WTC11 (cell line): Measurements from ENCODE around the gene CALY. TPM values are rescaled to one million over a fixed set of nuclear protein-coding genes. Genes with fewer than 3 reads are reported as not detected.

ENCODE experiments used
- ATAC-seq: fragments of 200-7000 bp; cut with Tn5 transposase; 2 replicates; pipeline ENCODE4 v1.10.0; 2021; ENCODE audit warnings: mild to moderate bottlenecking, moderate library complexity
- CTCF ChIA-PET: fragments of 300-600 bp; sonication (Branson Sonifier 250); formaldehyde crosslinking; loops from one replicate; lab custom pipeline; 2021; ENCODE audit warnings: antibody characterized with exemption; lab: Charles Lee
- POLR2A ChIA-PET: fragments of 350-600 bp; sonication (Branson Sonifier 250); formaldehyde crosslinking; loops from one replicate; lab custom pipeline; 2021; ENCODE audit warnings: antibody characterized with exemption; lab: Charles Lee
- DNase-seq: peaks from one replicate; pipeline ENCODE4 v3.0.0; 2021; ENCODE audit warnings: low spot score
- H3K27ac Mint-ChIP-seq: 2 replicates; pipeline ENCODE4 v1.8.0; 2021; ENCODE audit warnings: mixed read lengths
- H3K27me3 Mint-ChIP-seq: 2 replicates; pipeline ENCODE4 v1.8.0; 2021; ENCODE audit warnings: low read depth, mild to moderate bottlenecking, moderate library complexity, mixed read lengths
- H3K36me3 Mint-ChIP-seq: 2 replicates; pipeline ENCODE4 v1.8.0; 2021; ENCODE audit warnings: mixed read lengths
- H3K4me1 Mint-ChIP-seq: 2 replicates; pipeline ENCODE4 v1.8.0; 2022; ENCODE audit warnings: mixed read lengths
- H3K4me3 Mint-ChIP-seq: 2 replicates; pipeline ENCODE4 v1.8.0; 2021; ENCODE audit warnings: mild to moderate bottlenecking, moderate library complexity, mixed read lengths
- H3K9me3 Mint-ChIP-seq: 2 replicates; pipeline ENCODE4 v1.8.0; 2021; ENCODE audit warnings: mixed read lengths
- FOXP4 ChIP-seq: sonication (generic); formaldehyde crosslinking; IDR thresholded peaks from 2 replicates; pipeline ENCODE4 v1.8.0; 2022; ENCODE audit warnings: mild to moderate bottlenecking, missing genetic modification reagents
- IRF2 ChIP-seq: sonication (generic); formaldehyde crosslinking; IDR thresholded peaks from 2 replicates; pipeline ENCODE4 v1.8.0; 2022; ENCODE audit warnings: low read depth, missing genetic modification reagents, borderline replicate concordance
- MYBL2 ChIP-seq: sonication (generic); formaldehyde crosslinking; IDR thresholded peaks from 2 replicates; pipeline ENCODE4 v1.8.1; 2023; ENCODE audit warnings: mild to moderate bottlenecking, moderate library complexity, missing genetic modification reagents
- RELA ChIP-seq: sonication (generic); formaldehyde crosslinking; IDR thresholded peaks from 2 replicates; pipeline ENCODE4 v1.8.1; 2022; ENCODE audit warnings: missing genetic modification reagents, mild to moderate bottlenecking, borderline replicate concordance
- RORB ChIP-seq: fragments of 250-450 bp; sonication (Bioruptor Pico); IDR thresholded peaks from 2 replicates; pipeline ENCODE4 v1.9.0; 2021; ENCODE audit warnings: mild to moderate bottlenecking
- SMAD3 ChIP-seq: sonication (generic); formaldehyde crosslinking; IDR thresholded peaks from 2 replicates; pipeline ENCODE4 v1.8.0; 2022; ENCODE audit warnings: missing genetic modification reagents, mild to moderate bottlenecking, borderline replicate concordance
- TEAD1 ChIP-seq: sonication (generic); formaldehyde crosslinking; IDR thresholded peaks from 2 replicates; pipeline ENCODE4 v1.8.0; 2022; ENCODE audit warnings: mild to moderate bottlenecking, missing genetic modification reagents
- ZNF121 ChIP-seq: sonication (generic); formaldehyde crosslinking; IDR thresholded peaks from 2 replicates; pipeline ENCODE4 v1.8.0; 2023; ENCODE audit warnings: missing genetic modification reagents
- ZNF219 ChIP-seq: sonication (generic); formaldehyde crosslinking; IDR thresholded peaks from 2 replicates; pipeline ENCODE4 v1.8.0; 2023; ENCODE audit warnings: missing genetic modification reagents, mild to moderate bottlenecking, borderline replicate concordance
- ZNF281 ChIP-seq: sonication (generic); formaldehyde crosslinking; IDR thresholded peaks from 2 replicates; pipeline ENCODE4 v1.8.0; 2023; ENCODE audit warnings: mild to moderate bottlenecking, missing genetic modification reagents
- ZNF532 ChIP-seq: fragments of 250-450 bp; sonication (Bioruptor Pico); IDR thresholded peaks from 2 replicates; pipeline ENCODE4 v1.9.0; 2021; ENCODE audit warnings: mild to moderate bottlenecking, borderline replicate concordance
- total RNA-seq: library from RNA; stranded (reverse); gene quantifications from 3 replicates; pipeline ENCODE4 v1.2.3, GENCODE V29; 2021

The CALY gene
- total RNA-seq, 1 experiment from 2014 or later = 0.63 TPM

- H3K36me3 Mint-ChIP-seq = peaks cover 60% of the 10 kb centered on the region
- no peaks in the 10 kb centered on the region for H3K9me3 Mint-ChIP-seq
- H3K4me3 Mint-ChIP-seq = no peak overlapping the region
- no peak for DNase-seq
- no peak for ATAC-seq
- ChIA-PET POLR2A (no interaction called here), CTCF (no interaction called here)
- no peaks in the 10 kb centered on the region for H3K27me3 Mint-ChIP-seq
- TF ChIP-seq ZNF532 = no peak
- TF ChIP-seq RORB (CRISPR knock-in tag) = no peak
- H3K27ac Mint-ChIP-seq = no peak overlapping the region
- no peaks in the 10 kb centered on the region for H3K4me1 Mint-ChIP-seq
These were observed 39.2 kb downstream of the CALY start for GRCh38 chr10:133297504-133297903.

- Mint-ChIP-seq H3K27ac (no peak overlapping the region), H3K4me1 (no peaks in the 10 kb centered on the region), H3K9me3 (no peaks in the 10 kb centered on the region), H3K27me3 (no peaks in the 10 kb centered on the region), H3K36me3 (peaks cover 56% of the 10 kb centered on the region), H3K4me3 (no peak overlapping the region)
- CTCF ChIA-PET = no interaction called here
- POLR2A ChIA-PET = no interaction called here
- TF ChIP-seq ZNF281 (CRISPR knock-in tag) = no peak
- TF ChIP-seq MYBL2 (CRISPR knock-in tag) = no peak
- no peak for TF ChIP-seq ZNF219
- no peak for TF ChIP-seq ZNF121 (CRISPR knock-in tag)
- no peak for TF ChIP-seq TEAD1 (CRISPR knock-in tag)
- TF ChIP-seq FOXP4 (CRISPR knock-in tag) = no peak
- ATAC-seq (no peak), DNase-seq (no peak)
These were observed 41.0 kb downstream of the CALY start for GRCh38 chr10:133295426-133296320.

GRCh38 chr10:133294189-133294588, 42.5 kb downstream of the CALY start:
- no peak overlapping the region for H3K4me3 Mint-ChIP-seq
- H3K27ac Mint-ChIP-seq = no peak overlapping the region
- DNase-seq = no peak
- no peak for TF ChIP-seq SMAD3 (CRISPR knock-in tag)
- TF ChIP-seq RELA = no peak
- TF ChIP-seq RORB (CRISPR knock-in tag) = no peak
- TF ChIP-seq IRF2 (CRISPR knock-in tag) = no peak
- ChIA-PET CTCF (interaction anchor here (0.7 kb wide), 1 partner anchor 35 kb away, joined by 3 read pairs; no protein-coding TSS in a partner anchor), POLR2A (no interaction called here)
- ATAC-seq = no peak
- H3K27me3 Mint-ChIP-seq = no peaks in the 10 kb centered on the region
- H3K4me1 Mint-ChIP-seq = no peaks in the 10 kb centered on the region
- no peaks in the 10 kb centered on the region for H3K9me3 Mint-ChIP-seq
- H3K36me3 Mint-ChIP-seq = peaks cover 51% of the 10 kb centered on the region
